Stimulated activated CD8-positive, alpha-beta memory T cell treated with anti-CD3 and anti-CD28 coated beads, Interleukin-2, amount 100 ng/mL, for 1 hour (primary cell): ENCODE data around the gene HMCN2.
"Not testable (repeated sequence)": the region's sequence is repeated elsewhere in the genome, so short reads cannot be mapped to it uniquely, and the experiment has no call there.

Experiments used
- DNase-seq, 2 donors: peaks; one replicate each; pipeline ENCODE4 v3.0.0-alpha.2; 2020; ENCODE audit warnings: low read depth in 2 of 2

The HMCN2 gene

DNA sequence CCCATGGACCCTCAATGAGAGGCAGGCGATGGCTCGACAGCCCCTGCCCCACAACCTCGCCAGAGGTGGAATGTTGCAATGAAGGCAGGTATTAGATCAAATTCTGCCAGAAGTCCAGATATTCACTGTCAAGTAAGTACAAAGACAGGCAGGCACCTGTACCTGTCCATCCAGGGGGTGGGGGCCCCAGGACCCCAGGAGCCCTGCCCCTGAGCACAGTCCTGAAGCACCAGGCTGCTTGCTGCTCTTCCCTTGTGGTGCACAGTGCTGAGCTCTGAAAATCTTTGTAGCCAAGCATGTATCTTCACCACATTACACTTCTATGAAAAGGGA, 26.2 kb upstream of the HMCN2 start:
- no peak for DNase-seq

DNA sequence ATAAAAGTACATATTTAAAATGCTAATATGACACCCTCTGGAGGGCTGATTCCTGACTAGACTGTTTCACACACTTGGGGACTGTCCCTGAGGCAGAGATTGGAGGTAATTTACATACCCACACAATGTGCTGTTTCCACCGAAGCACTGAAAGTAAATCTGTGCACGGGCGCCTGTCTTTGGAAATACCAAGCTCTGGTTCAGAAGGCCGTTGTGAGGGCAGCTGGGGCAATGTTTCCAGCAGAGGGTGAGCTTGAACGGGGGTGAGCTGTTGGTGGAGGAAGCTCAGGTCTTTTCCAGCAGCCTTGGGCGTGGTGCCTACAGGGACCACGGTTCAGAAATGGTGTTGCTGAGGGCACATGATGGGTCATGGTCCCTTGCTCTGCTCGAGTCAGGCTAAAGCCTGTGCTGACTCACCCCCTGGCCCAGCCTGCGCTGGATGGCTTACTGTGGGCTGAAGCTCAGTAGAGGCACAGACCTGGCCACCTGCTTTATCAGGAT, 25.8 kb upstream of the HMCN2 start:
- no peak for DNase-seq

DNA sequence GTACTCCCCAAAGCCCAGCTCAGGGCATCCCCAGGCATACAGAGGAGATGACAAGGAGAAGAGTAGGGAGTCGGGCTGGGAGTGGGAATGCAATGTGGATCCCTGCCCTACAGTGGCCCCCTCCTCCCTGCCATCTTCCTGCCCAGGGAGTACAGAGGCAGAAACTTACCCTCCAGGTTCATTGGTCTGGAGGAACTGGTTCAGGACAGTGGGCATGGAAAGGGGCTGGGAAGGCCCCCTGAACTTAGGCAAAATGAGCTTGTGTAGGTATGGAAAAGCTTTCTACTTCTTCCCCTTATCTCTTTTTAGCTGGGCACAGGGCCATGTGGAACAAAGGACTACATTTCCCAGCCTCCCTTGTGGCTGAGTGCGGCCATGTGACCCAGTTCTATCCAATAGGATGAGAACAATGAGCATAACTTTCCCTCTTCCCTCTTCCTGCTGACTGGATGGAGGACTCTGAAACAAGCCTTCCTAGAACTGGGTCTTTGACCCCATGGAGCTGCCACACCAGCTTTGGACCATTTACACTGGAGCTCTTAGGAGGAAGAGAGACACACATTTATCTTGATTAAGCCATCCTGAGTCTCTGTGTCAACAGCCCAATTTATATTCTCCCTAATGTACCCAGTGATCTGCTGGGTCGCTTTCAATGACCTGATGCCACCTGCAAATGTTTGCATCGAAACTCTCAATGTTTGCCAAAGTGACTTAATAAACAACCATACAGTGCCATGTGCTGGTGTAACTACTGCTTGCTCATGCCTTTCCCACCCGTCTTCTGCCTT, 25.0 kb upstream of the HMCN2 start:
- no peak for DNase-seq

DNA sequence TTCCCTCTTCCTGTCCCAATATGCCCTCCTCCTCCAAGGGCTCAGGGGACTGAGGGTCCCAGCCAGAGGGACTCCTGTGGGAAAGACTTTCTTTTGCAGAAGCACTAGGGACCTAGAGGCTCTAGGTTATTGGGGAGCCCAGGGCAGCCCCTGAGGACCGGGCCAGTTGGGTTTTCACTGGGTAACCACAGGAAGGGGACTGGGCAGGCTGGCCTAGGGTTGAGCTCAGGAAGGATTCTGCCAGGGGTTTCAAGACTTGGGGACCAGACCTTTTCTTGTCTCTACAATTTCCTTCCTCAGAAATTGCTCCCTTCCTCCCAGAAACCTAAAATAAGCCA, 24.4 kb upstream of the HMCN2 start:
- no peak for DNase-seq

DNA sequence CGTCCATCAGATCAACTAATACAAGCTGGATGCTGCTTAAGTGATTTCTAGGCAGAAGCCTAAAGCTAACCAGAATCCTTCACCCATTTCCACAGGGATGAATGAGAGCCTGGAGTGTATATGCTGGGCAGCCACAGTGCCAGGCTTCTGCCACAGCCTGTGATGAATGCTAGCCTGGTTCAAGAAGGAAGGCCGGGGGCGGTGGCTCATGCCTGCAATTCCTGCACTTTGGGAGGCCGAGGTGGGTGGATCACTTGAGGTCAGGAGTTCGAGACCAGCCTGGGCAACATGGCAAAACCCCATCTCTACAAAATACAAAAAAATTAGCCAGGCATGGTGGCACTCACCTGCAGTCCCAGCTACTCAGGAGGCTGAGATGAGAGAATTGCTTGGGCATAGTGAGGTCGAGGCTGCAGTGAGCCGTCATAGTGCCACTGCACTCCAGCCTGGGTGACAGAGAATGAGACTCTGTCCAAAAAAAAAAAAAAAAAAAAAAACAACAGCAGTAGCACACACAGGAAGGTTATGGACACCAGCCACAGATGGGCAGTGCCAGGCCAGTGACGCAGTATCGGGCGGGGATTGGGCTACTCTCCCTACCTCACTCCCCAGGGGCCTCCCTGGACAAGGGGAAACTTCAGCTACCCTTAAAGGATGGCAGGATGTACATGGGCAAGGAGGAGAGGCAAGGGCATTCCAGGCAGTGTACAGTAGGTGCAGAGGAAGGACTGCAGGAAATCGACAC, 23.1 kb upstream of the HMCN2 start:
- no peak for DNase-seq

DNA sequence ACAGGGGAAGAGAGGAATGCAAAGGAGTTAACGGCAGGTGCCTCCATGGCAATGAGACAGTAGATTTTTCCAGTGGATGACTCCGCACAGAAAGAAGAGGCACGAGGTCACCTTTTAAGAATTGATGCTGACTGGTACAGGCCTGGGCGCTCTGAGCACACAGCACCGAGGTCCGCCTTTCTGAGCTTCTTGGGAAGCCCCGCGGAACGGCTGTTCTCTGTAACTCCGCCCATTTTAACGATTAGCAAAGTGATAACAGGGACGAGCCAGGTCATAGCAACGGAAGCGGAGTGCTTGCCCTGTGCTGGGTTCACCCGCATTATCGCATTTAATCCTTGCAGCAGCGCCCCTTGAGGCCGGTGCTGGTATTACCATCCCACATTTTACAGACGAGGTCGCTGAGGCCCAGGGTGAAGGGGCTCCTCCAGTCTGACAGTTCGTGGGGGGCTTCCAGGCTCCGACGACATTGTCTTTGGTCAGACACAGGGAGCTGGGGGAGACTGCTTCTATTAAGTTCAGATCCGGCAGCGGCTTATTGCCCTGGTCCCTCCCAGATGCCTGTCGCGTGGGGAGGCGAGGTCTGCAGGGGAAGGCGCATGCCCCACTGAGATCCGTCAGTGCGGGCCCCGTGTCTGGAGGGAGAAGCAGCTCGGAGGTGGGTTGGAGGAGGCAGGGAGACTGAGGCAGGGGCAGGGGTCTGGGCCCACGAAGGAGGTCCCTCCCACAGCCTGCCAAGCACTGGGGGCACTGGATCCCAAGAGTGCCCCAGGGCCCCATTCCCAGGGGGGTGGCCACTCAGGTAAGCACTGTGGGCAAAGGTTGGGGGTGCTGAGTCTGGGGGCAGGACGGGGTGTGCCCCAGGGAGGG, 22.3 kb upstream of the HMCN2 start:
- DNase-seq = peak; percentile 63 to 68

DNA sequence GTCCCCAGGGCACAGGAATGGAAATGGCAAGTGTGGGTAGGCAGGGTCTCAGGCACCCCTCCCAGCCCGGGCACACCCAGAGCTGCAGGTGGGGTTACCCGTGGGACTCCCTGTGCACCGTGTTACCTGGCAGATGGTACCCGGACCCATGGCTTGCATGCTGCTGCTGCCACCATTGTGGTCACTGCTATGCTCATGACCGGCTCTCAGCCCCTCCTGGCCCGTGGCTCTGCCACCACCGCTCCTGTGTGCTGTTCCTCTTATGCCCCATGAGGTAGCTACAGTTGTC, 21.7 kb upstream of the HMCN2 start:
- no peak for DNase-seq

DNA sequence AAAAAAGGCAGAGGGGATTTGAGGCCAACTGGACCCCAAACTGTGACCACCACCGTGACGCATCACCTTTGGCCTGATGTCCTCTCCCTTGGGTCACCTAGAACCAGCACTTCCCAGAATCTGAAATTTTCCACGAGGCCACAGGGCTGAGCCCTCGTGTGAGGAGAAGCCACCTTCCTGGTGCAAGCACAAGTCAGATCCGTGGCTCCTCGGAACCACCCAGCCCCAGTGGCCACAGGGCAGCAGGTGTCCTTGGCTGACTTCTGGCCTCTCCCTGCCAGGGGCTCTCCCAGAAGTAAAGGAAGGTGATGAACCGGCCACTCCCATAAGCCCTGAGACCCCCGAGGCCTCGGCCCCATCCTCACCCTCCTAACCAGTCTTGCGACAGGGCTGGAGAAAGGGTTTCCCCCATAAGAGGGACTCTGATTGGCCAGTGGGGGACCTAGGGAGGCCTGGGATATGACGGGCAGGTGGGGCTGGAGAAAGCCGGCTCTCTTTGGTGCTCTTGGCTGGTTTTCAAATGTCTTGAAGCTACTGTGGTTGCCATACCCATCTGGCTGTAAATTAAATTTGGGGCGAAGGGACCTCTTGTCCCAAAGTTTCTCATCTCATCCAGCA, 20.9 kb upstream of the HMCN2 start:
- no peak for DNase-seq

DNA sequence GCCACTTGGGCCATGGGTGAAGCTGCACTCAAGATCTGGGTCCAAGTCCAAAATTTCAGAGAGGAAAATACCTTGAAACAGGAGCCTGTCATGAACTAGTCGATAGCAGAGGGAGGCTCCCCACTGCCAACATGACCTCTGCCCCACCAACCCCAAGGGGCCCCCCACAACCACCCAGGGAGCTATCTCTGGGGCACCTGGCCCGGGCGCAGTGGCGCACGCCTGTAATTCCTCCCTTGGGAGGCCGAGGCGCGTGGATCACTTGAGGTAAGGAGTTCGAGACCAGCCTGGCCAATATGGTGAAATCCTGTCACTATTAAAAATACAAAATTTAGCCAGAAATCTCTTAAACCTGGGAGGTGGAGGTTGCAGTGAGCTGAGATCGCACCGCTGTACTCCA, 20.1 kb upstream of the HMCN2 start:
- no peak for DNase-seq

DNA sequence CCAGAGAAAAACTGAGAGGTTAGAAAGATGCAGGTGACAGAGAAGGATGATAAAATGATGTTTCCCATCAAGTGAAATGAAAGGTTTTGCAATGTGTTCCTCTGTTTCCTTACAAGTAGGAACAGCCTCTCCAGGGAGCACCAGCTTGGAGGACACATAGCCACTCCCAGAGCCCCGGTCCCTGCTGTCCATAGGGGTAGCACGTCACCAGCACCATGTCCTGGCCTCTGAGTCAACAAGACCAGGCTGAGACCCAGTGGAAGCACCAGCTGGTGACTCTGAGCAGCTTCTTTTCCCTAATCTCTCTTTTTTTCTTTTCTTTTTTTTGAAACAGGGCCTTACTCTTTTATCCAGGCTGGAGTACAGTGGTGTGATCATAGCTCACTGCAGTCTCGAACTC, 19.4 kb upstream of the HMCN2 start:
- DNase-seq = no peak

DNA sequence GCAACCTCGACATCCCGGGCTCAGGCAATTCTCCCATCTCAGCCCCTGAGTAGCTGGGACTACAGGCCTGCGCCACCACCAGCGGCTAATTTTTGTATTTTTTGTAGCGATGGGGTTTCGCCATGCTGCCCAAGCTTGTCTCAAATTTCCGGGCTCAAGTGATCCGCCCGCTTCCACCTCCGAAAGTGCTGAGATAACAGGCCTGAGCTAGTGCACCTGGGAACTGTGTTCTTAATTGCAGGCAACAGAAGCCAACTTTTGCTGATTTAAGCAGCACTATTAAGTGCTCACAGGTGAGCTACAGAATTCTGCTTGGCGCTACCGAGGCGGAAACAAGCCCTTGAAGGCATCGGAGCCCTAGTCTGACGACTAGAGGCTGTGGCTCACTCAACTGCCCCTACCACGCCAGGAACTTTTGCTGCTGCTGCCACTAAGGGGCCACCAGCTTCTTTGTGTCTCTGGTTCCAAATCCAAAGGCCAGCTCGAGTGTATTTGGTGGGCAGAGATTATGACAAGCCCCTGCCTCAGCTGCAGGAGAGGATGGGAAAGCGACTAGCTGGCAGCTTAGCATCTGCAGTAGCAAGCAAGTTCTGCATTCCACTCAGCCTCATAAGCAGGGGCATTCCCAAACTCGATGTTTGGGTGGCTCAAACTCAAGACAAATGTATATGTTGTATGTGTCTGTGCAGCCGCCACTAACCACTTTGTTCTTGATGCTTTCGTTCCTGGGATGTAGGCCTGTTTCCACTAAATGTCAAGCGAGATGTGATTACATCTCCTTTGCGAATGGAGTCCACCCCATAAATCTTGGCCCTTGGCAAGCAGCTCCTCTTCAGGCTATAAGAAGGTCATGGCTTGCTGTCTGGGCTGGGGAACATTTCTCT, 10.6 kb upstream of the HMCN2 start:
- DNase-seq = no peak

DNA sequence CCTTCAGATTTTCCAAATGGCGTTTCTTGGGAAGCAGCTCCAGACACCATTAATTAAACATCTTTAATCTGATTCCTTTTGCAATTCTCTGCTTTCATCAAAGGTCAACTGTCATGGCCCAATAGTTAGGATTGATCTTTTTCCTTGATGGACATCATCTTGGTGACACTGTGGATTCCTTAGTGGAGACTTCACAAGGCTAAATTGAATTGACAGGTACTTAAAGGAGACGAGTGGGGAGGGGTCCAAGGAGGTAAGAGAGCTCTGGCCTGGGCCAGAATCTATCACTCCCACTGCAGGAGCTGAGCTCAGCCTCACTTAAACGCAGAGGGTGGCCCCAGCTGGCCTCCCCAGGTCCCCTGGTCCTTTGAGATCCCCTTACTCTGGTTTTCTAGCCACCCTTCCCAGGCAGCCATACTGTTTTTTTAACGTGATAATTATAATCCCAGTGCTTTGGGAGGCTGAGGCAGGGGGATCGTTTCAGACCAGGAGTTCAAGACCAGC, 9.9 kb upstream of the HMCN2 start:
- no peak for DNase-seq

DNA sequence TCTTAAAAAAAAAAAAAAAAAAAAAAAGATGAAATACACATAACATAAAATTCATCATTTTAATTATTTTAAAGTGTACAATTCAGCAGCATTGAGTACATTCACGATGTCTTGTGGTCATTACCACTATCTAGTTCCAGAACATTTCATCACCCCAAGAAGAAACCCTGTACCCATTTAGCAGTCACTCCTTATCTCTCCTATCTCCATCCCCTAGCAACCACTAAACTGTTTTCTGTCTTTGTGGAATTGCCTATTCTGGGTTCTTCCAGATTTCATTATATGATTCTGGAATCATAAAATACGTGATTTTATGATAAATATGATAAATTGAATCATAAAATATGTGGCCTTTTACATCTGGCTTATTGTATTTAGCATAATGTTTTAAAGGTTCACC, 8.9 kb upstream of the HMCN2 start:
- DNase-seq = no peak

DNA sequence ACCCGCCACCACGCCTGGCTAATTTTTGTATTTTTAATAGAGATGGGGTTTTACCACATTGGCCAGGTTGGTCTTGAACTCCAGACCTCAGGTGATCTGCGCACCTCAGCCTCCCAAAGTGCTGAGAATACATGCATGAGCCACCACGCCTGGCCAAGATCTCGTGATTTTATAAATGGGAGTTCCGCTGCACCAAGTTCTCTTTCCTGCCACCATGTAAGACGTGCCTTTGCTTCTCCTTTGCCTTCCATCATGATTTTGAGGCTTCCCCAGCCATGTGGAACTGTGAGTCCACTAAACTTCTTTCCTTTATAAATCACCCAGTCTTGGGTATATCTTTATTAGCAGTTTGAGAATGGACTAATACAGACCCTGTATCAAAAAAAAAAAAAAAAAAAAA, 7.4 kb upstream of the HMCN2 start:
- DNase-seq = not testable (repeated sequence)

DNA sequence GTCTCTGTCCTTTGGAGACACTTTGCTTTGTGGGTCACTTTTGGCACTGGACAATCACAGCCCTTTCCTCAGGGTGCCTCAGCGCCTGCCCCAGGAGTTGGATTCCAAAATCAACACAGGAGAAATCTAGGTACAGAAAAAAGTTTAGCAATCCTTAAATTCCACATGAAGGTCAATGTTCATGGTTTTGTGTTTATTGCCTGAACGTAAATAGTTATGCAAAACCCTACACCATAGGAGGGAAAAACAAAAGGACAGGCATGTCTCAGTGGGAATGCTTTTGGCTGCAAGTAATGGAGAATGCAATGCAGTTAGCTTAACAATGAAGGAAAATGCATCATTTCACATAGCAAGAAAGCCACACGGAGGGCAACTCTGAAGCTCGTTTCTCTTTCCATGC, 6.5 kb upstream of the HMCN2 start:
- DNase-seq = no peak

DNA sequence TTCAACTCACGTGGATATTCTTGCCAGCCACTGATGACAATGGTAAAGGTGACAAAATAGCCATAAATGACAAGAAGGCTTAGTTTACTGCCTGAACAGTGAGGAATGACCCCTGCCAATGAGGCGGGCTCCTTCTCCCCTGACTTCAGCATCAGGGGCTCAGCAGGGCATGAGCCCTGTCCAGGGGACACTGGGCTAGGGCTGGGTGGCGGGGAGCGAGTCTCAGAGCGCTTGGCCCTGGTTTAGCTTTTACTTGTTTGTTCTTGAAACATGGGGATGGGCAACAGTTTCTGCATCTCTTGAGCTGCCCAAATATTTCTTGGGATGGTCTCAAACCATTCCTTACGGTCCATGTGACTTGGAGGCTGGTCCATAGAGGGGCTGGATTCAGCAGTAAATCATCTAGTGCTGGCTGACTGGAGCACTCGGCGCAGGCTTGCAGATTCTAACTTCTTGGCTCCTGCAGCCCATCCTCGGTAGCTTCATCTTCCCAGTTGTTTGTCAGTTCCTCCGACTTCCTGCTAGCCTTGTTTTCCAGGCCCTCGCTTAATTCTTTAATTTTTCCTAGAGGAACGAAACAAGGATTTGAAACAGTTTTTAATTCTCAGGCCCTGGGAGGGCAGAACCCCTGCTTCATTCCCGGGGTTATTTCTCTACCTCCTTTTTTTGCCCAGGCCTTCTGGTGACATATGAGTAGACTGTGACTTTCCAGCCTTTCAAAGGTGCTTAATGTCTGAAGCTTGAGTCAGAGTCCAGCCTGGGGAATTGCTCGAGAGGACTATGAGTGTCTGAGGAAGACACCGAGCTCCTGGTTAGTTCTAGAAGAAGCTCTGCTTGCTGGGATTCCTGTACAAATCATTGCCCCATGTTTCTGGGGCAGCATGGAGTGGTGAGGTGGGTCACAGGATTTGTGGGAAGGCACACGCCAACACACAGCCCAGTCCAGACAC, 4.5 kb upstream of the HMCN2 start:
- no peak for DNase-seq

DNA sequence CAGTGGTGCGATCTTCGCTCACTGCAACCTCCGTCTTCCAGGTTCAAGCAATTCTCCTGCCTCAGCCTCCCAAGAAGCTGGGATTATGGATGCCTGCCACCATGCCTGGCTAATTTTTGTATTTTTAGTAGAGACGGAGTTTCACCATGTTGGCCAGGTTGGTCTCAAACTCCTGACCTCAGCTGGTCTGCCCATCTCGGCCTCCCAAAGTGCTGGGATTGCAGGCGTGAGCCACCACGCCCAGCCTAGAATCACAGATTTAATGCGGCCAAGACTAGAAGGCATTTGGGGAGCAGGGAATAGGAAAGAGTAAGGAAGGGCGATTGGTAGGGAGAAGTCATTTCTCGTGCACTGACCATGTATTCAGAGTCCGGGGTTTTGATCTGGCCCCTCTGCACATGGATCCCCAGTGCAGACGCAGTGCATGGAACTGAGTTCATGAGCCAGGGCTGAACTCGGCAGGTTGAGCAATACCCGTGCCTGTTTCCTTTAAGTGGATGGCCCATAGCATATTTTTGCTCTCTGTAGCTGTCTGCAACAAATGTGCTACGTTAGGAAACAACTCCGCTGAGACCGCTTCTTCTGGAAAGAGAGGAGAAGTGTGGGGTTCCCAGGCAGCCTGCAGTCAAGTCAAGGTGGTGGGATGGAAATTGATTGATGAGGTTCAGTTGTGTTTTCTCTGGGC, 3.4 kb upstream of the HMCN2 start:
- DNase-seq = no peak

DNA sequence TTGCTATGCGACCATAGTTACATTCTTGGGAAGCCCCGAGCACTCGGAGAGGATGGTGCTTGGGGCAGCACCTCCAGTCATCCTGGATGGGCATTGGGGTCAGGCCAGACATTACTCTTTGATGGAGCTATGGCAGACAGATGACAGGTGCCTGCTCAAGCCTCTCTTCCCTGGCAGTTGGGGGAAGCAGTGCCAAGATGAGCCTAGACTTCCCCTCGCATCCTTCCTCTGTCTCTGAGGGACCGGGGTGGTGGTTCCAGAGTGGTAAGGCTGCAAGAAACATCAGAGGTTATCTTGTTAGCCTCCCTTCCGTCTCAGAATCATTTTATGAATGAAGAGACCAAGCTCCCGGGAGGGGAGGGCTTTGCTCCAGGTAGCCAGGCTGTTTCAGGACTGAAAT, 2.8 kb upstream of the HMCN2 start:
- no peak for DNase-seq
